Neutrophil (primary cell): ENCODE results near the gene CDH13.

ENCODE experiments used
- H3K27ac ChIP-seq: fragments of 200-600 bp; sonication (generic); 2 replicates; pipeline ENCODE4 v1.5.1; 2016; ENCODE audit warnings: mild to moderate bottlenecking, moderate library complexity
- H3K27me3 ChIP-seq: fragments of 200-600 bp; sonication (generic); 2 replicates; pipeline ENCODE4 v1.6.0; 2016; ENCODE audit warnings: mild to moderate bottlenecking
- H3K36me3 ChIP-seq: fragments of 200-600 bp; sonication (generic); 2 replicates; pipeline ENCODE4 v1.5.1; 2017
- H3K4me1 ChIP-seq, 2 experiments: fragments of 200-600 bp in 1 of 2; sonication (generic) in 1 of 2; 1 replicate in 1 of 2; 2 replicates in 1 of 2; pipeline versions ENCODE4 v1.5.1 to v1.6.1; 2013 to 2016; ENCODE audit warnings: low read depth in 1 of 2, low read length in 1 of 2, mild to moderate bottlenecking in 1 of 2, moderate library complexity in 1 of 2; ENCODE audit not compliant: control insufficient read depth in 1 of 2, insufficient read depth in 1 of 2
- H3K4me3 ChIP-seq, 2 experiments: fragments of 200-600 bp in 1 of 2; sonication (generic) in 1 of 2; 1 replicate in 1 of 2; 2 replicates in 1 of 2; pipeline ENCODE4 v1.5.1; 2013 to 2016; ENCODE audit warnings: low read depth in 1 of 2, low read length in 1 of 2, mild to moderate bottlenecking in 1 of 2, moderate library complexity in 1 of 2
- H3K9me3 ChIP-seq: fragments of 200-600 bp; sonication (generic); 2 replicates; pipeline ENCODE4 v1.5.1; 2016
- CTCF ChIP-seq: fragments of 200-600 bp; sonication (generic); IDR thresholded peaks from 2 replicates; pipeline ENCODE4 v1.5.1; 2016; ENCODE audit warnings: antibody characterized with exemption

CDH13 gene

GRCh38 chr16:83238949-83239691 lies 612.4 kb downstream of the CDH13 start:
- Histone ChIP-seq H3K27ac (no peak overlapping the region), H3K9me3 (no peaks in the 10 kb centered on the region), H3K36me3 (no peaks in the 10 kb centered on the region), H3K4me1 (no peaks in the 10 kb centered on the region), H3K4me3 (no peak overlapping the region), H3K27me3 (no peaks in the 10 kb centered on the region)
- TF ChIP-seq CTCF = no peak

GRCh38 chr16:83244057-83244456 lies 617.3 kb downstream of the CDH13 start:
- Histone ChIP-seq H3K27me3 (no peaks in the 10 kb centered on the region), H3K9me3 (no peaks in the 10 kb centered on the region), H3K36me3 (no peaks in the 10 kb centered on the region), H3K27ac (no peak overlapping the region), H3K4me3 (no peak overlapping the region), H3K4me1 (no peaks in the 10 kb centered on the region)
- no peak for TF ChIP-seq CTCF

- H3K4me1 ChIP-seq = no peaks in the 10 kb centered on the region
- TF ChIP-seq CTCF = no peak
- no peak overlapping the region for H3K4me3 ChIP-seq
- no peaks in the 10 kb centered on the region for H3K27me3 ChIP-seq
- no peaks in the 10 kb centered on the region for H3K9me3 ChIP-seq
- no peak overlapping the region for H3K27ac ChIP-seq
- no peaks in the 10 kb centered on the region for H3K36me3 ChIP-seq
These were observed 618.3 kb downstream of the CDH13 start for GRCh38 chr16:83245061-83245460.

- no peak for TF ChIP-seq CTCF
- H3K27ac ChIP-seq = no peak overlapping the region
These were observed 621.1 kb downstream of the CDH13 start for GRCh38 chr16:83247767-83248372.

GRCh38 chr16:83248735-83249463 lies 622.1 kb downstream of the CDH13 start:
- Histone ChIP-seq H3K4me3 (no peak overlapping the region), H3K9me3 (no peaks in the 10 kb centered on the region), H3K4me1 (no peaks in the 10 kb centered on the region), H3K27ac (no peak overlapping the region), H3K36me3 (no peaks in the 10 kb centered on the region), H3K27me3 (no peaks in the 10 kb centered on the region)
- no peak for TF ChIP-seq CTCF

More at GRCh38 chr16:83247767-83248372, 621.1 kb downstream of the CDH13 start:
- H3K36me3 ChIP-seq = no peaks in the 10 kb centered on the region
- H3K27me3 ChIP-seq = no peaks in the 10 kb centered on the region
- no peak overlapping the region for H3K4me3 ChIP-seq
- no peaks in the 10 kb centered on the region for H3K9me3 ChIP-seq
- no peaks in the 10 kb centered on the region for H3K4me1 ChIP-seq
